Endothelial cell (in vitro differentiated cells): ENCODE results near the gene ZNF618. TPM values are rescaled to one million over a fixed set of nuclear protein-coding genes. Genes with fewer than 3 reads are reported as not detected.

Experiments used
- DNase-seq: peaks from one replicate; pipeline ENCODE4 v3.0.0; 2021; ENCODE audit warnings: low spot score
- H3K27ac Mint-ChIP-seq: one replicate; pipeline ENCODE4 v1.8.0; 2021; ENCODE audit warnings: mixed read lengths, inconsistent platforms; ENCODE audit not compliant: unreplicated experiment
- H3K27me3 Mint-ChIP-seq: one replicate; pipeline ENCODE4 v1.8.0; 2021; ENCODE audit warnings: mild to moderate bottlenecking, moderate library complexity, mixed read lengths, inconsistent platforms; ENCODE audit not compliant: unreplicated experiment
- H3K36me3 Mint-ChIP-seq: one replicate; pipeline ENCODE4 v1.8.0; 2021; ENCODE audit warnings: mild to moderate bottlenecking, low read depth, mixed read lengths, inconsistent platforms; ENCODE audit not compliant: unreplicated experiment
- H3K4me1 Mint-ChIP-seq: one replicate; pipeline ENCODE4 v1.8.0; 2021; ENCODE audit warnings: mild to moderate bottlenecking, mixed read lengths, inconsistent platforms; ENCODE audit not compliant: unreplicated experiment
- H3K4me3 Mint-ChIP-seq: one replicate; pipeline ENCODE4 v1.8.0; 2021; ENCODE audit warnings: mild to moderate bottlenecking, mixed read lengths, inconsistent platforms; ENCODE audit not compliant: unreplicated experiment
- H3K9me3 Mint-ChIP-seq: one replicate; pipeline ENCODE4 v1.8.0; 2021; ENCODE audit warnings: mixed read lengths, inconsistent platforms; ENCODE audit not compliant: unreplicated experiment
- CTCF ChIP-seq: fragments of 200-600 bp; sonication (generic); IDR thresholded peaks from one replicate; pipeline ENCODE4 v1.5.0; 2021; ENCODE audit warnings: antibody characterized with exemption; ENCODE audit not compliant: unreplicated experiment
- total RNA-seq: library from RNA; stranded (reverse); fragmentation: NEBNext Ultra II Directional; extraction: Animal tissue kit (Norgen Biotek cat#: 25700); gene quantifications from one replicate; pipeline ENCODE4 v1.2.1, GENCODE V29; 2021; ENCODE audit not compliant: unreplicated experiment

ZNF618 gene
- total RNA-seq, 1 donor from 2014 or later: 35.0 TPM

- Mint-ChIP-seq H3K36me3 (peaks cover 20% of the 10 kb centered on the region), H3K27me3 (peaks cover 1% of the 10 kb centered on the region), H3K9me3 (no peaks in the 10 kb centered on the region), H3K4me3 (no peak overlapping the region), H3K4me1 (no peaks in the 10 kb centered on the region), H3K27ac (no peak overlapping the region)
- no peak for DNase-seq
- no peak for TF ChIP-seq CTCF
Measured at GRCh38 chr9:113967380-113967779, 91.3 kb downstream of the ZNF618 start.

DNA sequence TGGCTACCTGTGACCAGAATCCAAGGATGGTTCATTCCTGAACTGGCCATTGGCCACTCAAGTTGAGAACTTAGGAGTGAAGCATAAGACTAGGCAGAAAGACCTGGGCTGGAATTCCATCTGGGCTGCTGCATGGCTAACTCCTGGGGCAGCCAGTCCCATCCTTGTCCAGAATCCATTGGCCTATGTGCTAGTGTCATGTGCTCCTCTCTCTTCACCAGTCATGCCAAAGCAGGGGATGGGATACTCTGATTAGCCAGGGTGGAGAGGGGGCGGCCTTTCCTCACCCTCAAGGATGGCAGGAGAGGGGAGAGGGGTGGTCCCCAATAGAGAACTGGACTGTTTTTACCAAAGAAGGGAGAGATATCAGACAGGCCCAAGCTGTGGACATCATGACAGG is 93.2 kb downstream of the ZNF618 start:
- H3K27ac Mint-ChIP-seq: no peak overlapping the region
- peaks cover 20% of the 10 kb centered on the region for H3K36me3 Mint-ChIP-seq

DNA sequence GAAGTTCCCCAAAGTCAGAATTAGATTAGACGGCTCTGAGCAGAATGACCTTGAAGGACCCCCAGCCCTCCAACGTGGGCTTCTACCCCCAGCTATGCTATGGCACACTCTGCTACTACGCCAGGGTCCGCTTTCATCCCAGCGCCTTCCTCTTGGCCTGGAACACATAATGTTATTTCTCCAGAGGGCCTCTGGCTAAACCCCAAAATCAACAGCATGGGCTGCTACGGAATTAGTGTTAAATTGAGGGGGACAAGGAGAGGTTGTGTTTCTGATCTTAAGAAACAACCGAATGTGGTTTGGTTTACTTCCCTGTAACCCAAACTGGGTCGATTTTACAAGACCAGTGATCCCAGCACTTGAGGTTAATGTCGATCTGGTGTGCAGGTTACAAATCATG is 97.1 kb downstream of the ZNF618 start:
- no peak for TF ChIP-seq CTCF
- peaks cover 1% of the 10 kb centered on the region for H3K27me3 Mint-ChIP-seq
- H3K36me3 Mint-ChIP-seq: peaks cover 20% of the 10 kb centered on the region
- no peak for DNase-seq
- no peak overlapping the region for H3K4me3 Mint-ChIP-seq
- H3K27ac Mint-ChIP-seq: no peak overlapping the region
- H3K4me1 Mint-ChIP-seq: no peaks in the 10 kb centered on the region
- H3K9me3 Mint-ChIP-seq: no peaks in the 10 kb centered on the region

More for the DNA sequence above, 93.2 kb downstream of the ZNF618 start:
- H3K27me3 Mint-ChIP-seq: peaks cover 1% of the 10 kb centered on the region
- H3K4me1 Mint-ChIP-seq: no peaks in the 10 kb centered on the region
- no peak for DNase-seq
- no peak for TF ChIP-seq CTCF
- H3K9me3 Mint-ChIP-seq: no peaks in the 10 kb centered on the region
- no peak overlapping the region for H3K4me3 Mint-ChIP-seq

GRCh38 chr9:113973963-113974413 is 97.9 kb downstream of the ZNF618 start:
- Mint-ChIP-seq H3K27ac (no peak overlapping the region), H3K27me3 (peaks cover 1% of the 10 kb centered on the region), H3K4me3 (no peak overlapping the region), H3K4me1 (no peaks in the 10 kb centered on the region), H3K9me3 (no peaks in the 10 kb centered on the region), H3K36me3 (peaks cover 20% of the 10 kb centered on the region)
- no peak for DNase-seq
- no peak for TF ChIP-seq CTCF

GRCh38 chr9:113976915-113977314 is 100.8 kb downstream of the ZNF618 start:
- Mint-ChIP-seq H3K9me3 (no peaks in the 10 kb centered on the region), H3K27ac (no peak overlapping the region), H3K4me1 (no peaks in the 10 kb centered on the region), H3K36me3 (no peaks in the 10 kb centered on the region), H3K4me3 (no peak overlapping the region), H3K27me3 (no peaks in the 10 kb centered on the region)
- DNase-seq: no peak
- TF ChIP-seq CTCF: no peak
